Measurements from ENCODE around the gene ULK3. TPM values are rescaled to one million over a fixed set of nuclear protein-coding genes. Genes with fewer than 3 reads are reported as not detected.
A peak's percentile ranks its signal among the peaks of the same experiment; 100 is the strongest.

ULK3 gene
- total RNA-seq, 1 experiment from 2014 or later, result 38.9 TPM

- Mint-ChIP-seq H3K27me3 (ENCODE audit: low read depth) (no peaks in the 10 kb centered on the region), H3K27ac (peak overlapping the region; percentile 0; the same call in 1 of the 2 replicates), H3K36me3 (peaks cover 13% of the 10 kb centered on the region), H3K4me3 (no peak overlapping the region), H3K9me3 (peaks cover 6% of the 10 kb centered on the region), H3K4me1 (peaks cover 14% of the 10 kb centered on the region)
- ChIA-PET POLR2A (no interaction called here), CTCF (interaction anchor here (1.8 kb wide), 1 partner anchor 37 kb away, joined by 4 read pairs; no protein-coding TSS in a partner anchor)
- no peak for TF ChIP-seq IRF1 (CRISPR knock-in tag; IDR thresholded peaks at IDR 0.05)
- DNase-seq (ENCODE audit: low spot score) (no peak), ATAC-seq (no peak)
These were observed 21.3 kb upstream of the ULK3 start for GRCh38 chr15:74864296-74864695.

DNA sequence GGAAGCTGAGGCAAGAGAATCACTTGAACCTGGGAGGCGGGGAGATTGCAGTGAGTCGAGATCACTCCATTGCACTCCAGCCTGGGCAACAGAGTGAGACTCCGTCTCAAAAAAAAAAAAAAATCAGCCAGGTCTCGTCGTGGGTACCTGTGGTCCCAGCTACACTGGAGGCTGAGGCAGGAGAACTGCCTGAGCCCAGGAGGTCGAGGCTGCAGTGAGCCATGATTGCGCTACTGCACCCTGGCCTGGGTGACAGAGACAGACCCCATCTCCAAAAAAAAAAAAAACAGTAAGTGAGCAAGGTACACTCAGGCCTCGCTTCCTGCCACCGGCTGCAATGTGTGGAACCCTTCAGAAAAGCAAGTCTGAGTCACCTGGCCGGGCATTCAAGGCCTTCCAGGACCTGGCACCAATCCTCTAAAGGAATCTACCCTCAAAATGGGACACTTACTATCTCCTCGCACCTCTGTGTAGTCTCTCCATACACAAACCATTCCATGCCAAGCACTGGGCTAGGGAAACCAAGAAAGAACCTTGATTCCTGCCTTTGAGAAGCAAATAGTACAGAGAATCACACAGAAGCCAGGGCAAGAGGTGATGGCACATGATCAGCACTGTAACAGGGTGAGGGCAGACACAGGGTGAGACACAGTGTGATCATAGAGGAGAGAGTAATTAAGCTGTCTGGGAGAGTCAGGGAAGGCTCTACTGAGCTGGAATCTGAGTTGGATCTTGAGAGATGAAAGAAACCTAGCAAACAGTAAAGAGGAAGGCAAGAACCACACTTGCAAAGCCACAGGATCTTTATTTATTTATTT lies 20.5 kb upstream of the ULK3 start:
- DNase-seq (ENCODE audit: low spot score) (no peak), ATAC-seq (no peak)
- ChIA-PET POLR2A (no interaction called here), CTCF (interaction anchor here (1.7 kb wide), 1 partner anchor 38 kb away, joined by 7 read pairs; no protein-coding TSS in a partner anchor)
- Mint-ChIP-seq H3K27me3 (ENCODE audit: low read depth) (no peaks in the 10 kb centered on the region), H3K27ac (peak overlapping the region; percentile 54), H3K4me1 (peaks cover 14% of the 10 kb centered on the region), H3K4me3 (no peak overlapping the region), H3K36me3 (peaks cover 12% of the 10 kb centered on the region), H3K9me3 (peaks cover 6% of the 10 kb centered on the region)
- TF ChIP-seq ZBTB21 (CRISPR knock-in tag; IDR thresholded peaks at IDR 0.05; ENCODE audit: borderline replicate concordance) (no peak), ETV6 (CRISPR knock-in tag; IDR thresholded peaks at IDR 0.05) (no peak), ATF1 (CRISPR knock-in tag; IDR thresholded peaks at IDR 0.05) (no peak), CREB1 (CRISPR knock-in tag; IDR thresholded peaks at IDR 0.05) (no peak), TCF7 (CRISPR knock-in tag; IDR thresholded peaks at IDR 0.05; ENCODE audit: low read depth) (no peak), FOXP1 (CRISPR knock-in tag; IDR thresholded peaks at IDR 0.05; ENCODE audit: borderline replicate concordance) (no peak), ZMAT4 (CRISPR knock-in tag; IDR thresholded peaks at IDR 0.05) (no peak), GRHL2 (CRISPR knock-in tag; IDR thresholded peaks at IDR 0.05; ENCODE audit: insufficient replicate concordance, severe bottlenecking) (no peak), ZNF263 (CRISPR knock-in tag; IDR thresholded peaks at IDR 0.05; ENCODE audit: low read depth) (no peak), SP1 (CRISPR knock-in tag; conservative IDR thresholded peaks at IDR 0.05) (no peak), CREM (CRISPR knock-in tag; IDR thresholded peaks at IDR 0.05) (no peak), ZNF281 (CRISPR knock-in tag; IDR thresholded peaks at IDR 0.05) (no peak), RELA (CRISPR knock-in tag; IDR thresholded peaks at IDR 0.05; ENCODE audit: borderline replicate concordance) (no peak), ATF6 (CRISPR knock-in tag; IDR thresholded peaks at IDR 0.05) (no peak)
- TF ChIP-seq, protein P1, sequence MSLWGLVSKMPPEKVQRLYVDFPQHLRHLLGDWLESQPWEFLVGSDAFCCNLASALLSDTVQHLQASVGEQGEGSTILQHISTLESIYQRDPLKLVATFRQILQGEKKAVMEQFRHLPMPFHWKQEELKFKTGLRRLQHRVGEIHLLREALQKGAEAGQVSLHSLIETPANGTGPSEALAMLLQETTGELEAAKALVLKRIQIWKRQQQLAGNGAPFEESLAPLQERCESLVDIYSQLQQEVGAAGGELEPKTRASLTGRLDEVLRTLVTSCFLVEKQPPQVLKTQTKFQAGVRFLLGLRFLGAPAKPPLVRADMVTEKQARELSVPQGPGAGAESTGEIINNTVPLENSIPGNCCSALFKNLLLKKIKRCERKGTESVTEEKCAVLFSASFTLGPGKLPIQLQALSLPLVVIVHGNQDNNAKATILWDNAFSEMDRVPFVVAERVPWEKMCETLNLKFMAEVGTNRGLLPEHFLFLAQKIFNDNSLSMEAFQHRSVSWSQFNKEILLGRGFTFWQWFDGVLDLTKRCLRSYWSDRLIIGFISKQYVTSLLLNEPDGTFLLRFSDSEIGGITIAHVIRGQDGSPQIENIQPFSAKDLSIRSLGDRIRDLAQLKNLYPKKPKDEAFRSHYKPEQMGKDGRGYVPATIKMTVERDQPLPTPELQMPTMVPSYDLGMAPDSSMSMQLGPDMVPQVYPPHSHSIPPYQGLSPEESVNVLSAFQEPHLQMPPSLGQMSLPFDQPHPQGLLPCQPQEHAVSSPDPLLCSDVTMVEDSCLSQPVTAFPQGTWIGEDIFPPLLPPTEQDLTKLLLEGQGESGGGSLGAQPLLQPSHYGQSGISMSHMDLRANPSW (CRISPR knock-in tag; conservative IDR thresholded peaks at IDR 0.05; ENCODE audit: low read depth), result no peak
- TF ChIP-seq, protein P2, sequence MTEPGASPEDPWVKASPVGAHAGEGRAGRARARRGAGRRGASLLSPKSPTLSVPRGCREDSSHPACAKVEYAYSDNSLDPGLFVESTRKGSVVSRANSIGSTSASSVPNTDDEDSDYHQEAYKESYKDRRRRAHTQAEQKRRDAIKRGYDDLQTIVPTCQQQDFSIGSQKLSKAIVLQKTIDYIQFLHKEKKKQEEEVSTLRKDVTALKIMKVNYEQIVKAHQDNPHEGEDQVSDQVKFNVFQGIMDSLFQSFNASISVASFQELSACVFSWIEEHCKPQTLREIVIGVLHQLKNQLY (CRISPR knock-in tag; IDR thresholded peaks at IDR 0.05), result no peak

Data from WTC11 (cell line).